Activated CD4-positive, alpha-beta T cell treated with anti-CD3 and anti-CD28 coated beads for 48 hours (primary cell): Measurements from ENCODE around the gene THY1.
"Not testable (repeated sequence)": the region's sequence is repeated elsewhere in the genome, so short reads cannot be mapped to it uniquely, and the experiment has no call there.

Experiments used
- DNase-seq: peaks from one replicate; pipeline ENCODE4 v3.0.0-alpha.2; 2020

The THY1 gene

GRCh38 chr11:119445379-119445778 is 22.4 kb upstream of the THY1 start:
- no peak for DNase-seq

GRCh38 chr11:119441898-119442243 is 18.9 kb upstream of the THY1 start:
- DNase-seq: no peak

- no peak for DNase-seq
These were observed 15.6 kb upstream of the THY1 start for GRCh38 chr11:119438599-119438998.

- DNase-seq: not testable (repeated sequence)
These were observed 14.5 kb upstream of the THY1 start for GRCh38 chr11:119437521-119437920.

GRCh38 chr11:119436711-119437110 is 13.7 kb upstream of the THY1 start:
- no peak for DNase-seq

- no peak for DNase-seq
These were observed 13.1 kb upstream of the THY1 start for GRCh38 chr11:119436093-119436492.

GRCh38 chr11:119434591-119435330 is 11.8 kb upstream of the THY1 start:
- DNase-seq: no peak

- DNase-seq: no peak
These were observed 10.4 kb upstream of the THY1 start for GRCh38 chr11:119433358-119433725.

- DNase-seq: no peak
These were observed 9.7 kb upstream of the THY1 start for GRCh38 chr11:119432484-119433357.

- DNase-seq: no peak
These were observed 8.6 kb upstream of the THY1 start for GRCh38 chr11:119431523-119431922.

GRCh38 chr11:119427279-119427678 is 4.3 kb upstream of the THY1 start:
- no peak for DNase-seq

- peak; percentile 16 for DNase-seq
These were observed 3.2 kb upstream of the THY1 start for GRCh38 chr11:119426142-119426541.

- no peak for DNase-seq
These were observed 1.8 kb upstream of the THY1 start for GRCh38 chr11:119424775-119425174.

- DNase-seq: no peak
These were observed 1.3 kb upstream of the THY1 start for GRCh38 chr11:119424276-119424675.

GRCh38 chr11:119423509-119424254 is 710 bp upstream of the THY1 start:
- no peak for DNase-seq

- DNase-seq: peak; percentile 37
These were observed 797 bp downstream of the THY1 start for GRCh38 chr11:119421941-119422808.

- DNase-seq: no peak
These were observed 1.6 kb downstream of the THY1 start for GRCh38 chr11:119421351-119421750.

- DNase-seq: no peak
These were observed 2.3 kb downstream of the THY1 start for GRCh38 chr11:119420631-119421030.

- DNase-seq: no peak
These were observed 3.0 kb downstream of the THY1 start for GRCh38 chr11:119419834-119420492.

- DNase-seq: no peak
These were observed 3.7 kb downstream of the THY1 start for GRCh38 chr11:119419246-119419645.

- no peak for DNase-seq
These were observed 4.2 kb downstream of the THY1 start for GRCh38 chr11:119418759-119419158.
